ENCODE measurements around the gene SLC7A6OS.

SLC7A6OS gene

DNA sequence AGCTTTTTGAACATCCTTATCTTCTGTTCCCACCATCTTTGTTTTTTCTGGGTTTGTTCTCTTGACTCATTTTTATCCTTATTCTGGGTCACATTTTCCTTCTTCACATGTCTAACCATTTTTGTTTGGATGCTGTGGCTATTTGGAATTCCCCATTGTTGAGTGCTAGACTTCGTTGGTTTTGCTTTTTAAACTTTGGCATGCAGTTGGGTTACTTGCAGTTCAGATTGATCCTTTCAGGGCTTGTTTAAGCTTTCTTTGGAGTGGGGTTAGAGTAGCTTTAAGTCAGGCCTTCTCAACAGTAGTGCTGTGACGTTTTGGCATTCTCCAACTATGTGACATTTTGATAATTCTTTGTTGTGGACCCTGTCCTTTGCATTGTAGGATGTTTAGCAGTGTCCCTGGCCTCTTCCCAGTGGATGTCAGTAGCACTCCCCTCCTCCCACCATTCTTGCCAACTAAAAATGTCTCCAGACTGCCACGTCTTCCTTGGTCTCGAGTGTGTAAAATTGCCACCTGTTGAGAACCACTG, 21.2 kb upstream of the SLC7A6OS start:
- H3K27me3 Mint-ChIP-seq = no peaks in the 10 kb centered on the region
- peak overlapping the region; percentile 0 for H3K27ac Mint-ChIP-seq
- no peaks in the 10 kb centered on the region for H3K9me3 Mint-ChIP-seq
- DNase-seq (ENCODE audit: low spot score in 2 of 2) (no peak), ATAC-seq (ENCODE audit: low read depth) (no peak)
- H3K4me1 Mint-ChIP-seq = peaks cover 12% of the 10 kb centered on the region
- no peak overlapping the region for H3K4me3 Mint-ChIP-seq
- H3K36me3 Mint-ChIP-seq = peaks cover 15% of the 10 kb centered on the region

DNA sequence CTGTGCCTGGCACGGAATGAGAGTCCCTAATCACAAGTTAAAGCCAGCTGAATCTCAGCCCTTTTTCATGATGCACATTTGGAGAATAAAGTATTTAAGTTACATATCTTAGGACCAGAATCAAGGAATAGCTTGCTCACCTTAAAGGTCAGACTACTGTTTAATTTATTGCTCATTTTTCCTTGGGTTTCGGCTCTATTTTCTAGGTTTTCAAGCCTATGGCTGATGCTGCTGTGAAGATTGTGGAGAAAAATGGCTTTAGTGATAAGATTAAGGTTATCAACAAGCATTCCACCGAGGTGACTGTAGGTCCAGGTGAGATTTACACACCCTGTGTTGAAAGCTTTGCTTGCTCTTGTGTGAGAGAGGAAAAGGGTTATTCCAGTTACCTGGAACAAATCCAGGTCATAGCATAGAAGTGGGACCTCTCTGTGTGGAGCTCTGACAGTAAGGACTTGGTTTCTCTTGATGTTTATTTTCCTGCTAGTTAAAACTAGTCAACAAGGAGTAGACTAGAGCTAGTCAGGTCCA, 18.2 kb upstream of the SLC7A6OS start:
- Mint-ChIP-seq H3K4me3 (no peak overlapping the region), H3K27me3 (no peaks in the 10 kb centered on the region), H3K9me3 (no peaks in the 10 kb centered on the region), H3K36me3 (peaks cover 7% of the 10 kb centered on the region), H3K4me1 (peaks cover 12% of the 10 kb centered on the region), H3K27ac (no peak overlapping the region)
- ATAC-seq (ENCODE audit: low read depth) (no peak), DNase-seq (ENCODE audit: low spot score in 2 of 2) (no peak)

DNA sequence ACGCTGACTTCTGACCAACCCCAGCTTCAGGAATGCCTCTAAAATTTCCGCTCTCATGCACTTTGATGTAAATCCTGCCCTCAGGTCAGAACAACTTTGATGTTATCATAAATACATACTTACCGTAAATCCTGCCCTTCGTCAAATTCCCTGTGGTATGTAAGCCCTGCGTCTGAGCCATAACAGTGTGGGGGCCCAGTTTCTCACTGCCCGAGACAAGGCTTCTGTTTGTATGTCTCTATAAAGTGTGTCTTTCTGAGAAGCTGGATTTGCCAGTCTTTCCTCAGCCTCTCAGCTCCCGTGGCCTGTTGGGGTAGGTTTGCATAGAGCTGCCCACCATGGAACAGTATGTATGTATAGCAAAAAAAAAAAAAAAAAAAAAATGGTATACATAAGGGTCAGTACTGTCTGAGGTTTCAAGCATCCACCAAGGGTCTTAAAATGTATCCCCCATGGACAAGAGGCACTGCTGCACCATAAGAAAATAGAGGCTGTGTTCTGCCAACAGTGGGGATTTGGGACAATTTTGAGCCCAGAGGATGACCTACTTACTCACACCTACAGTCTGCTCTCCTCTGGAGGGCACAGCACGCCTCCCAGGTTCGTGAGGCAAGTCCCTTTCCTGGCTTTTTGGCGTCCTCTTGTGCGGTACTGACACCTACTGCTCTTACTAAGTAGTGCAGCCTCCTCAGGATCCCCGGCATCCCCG, 17.6 kb upstream of the SLC7A6OS start:
- Mint-ChIP-seq H3K4me3 (no peak overlapping the region), H3K27me3 (no peaks in the 10 kb centered on the region), H3K4me1 (peaks cover 12% of the 10 kb centered on the region), H3K9me3 (no peaks in the 10 kb centered on the region), H3K36me3 (peaks cover 9% of the 10 kb centered on the region), H3K27ac (no peak overlapping the region)
- DNase-seq (ENCODE audit: low spot score in 2 of 2) = peak; percentile 75 to 76
- ATAC-seq (ENCODE audit: low read depth) = peak; percentile 98

DNA sequence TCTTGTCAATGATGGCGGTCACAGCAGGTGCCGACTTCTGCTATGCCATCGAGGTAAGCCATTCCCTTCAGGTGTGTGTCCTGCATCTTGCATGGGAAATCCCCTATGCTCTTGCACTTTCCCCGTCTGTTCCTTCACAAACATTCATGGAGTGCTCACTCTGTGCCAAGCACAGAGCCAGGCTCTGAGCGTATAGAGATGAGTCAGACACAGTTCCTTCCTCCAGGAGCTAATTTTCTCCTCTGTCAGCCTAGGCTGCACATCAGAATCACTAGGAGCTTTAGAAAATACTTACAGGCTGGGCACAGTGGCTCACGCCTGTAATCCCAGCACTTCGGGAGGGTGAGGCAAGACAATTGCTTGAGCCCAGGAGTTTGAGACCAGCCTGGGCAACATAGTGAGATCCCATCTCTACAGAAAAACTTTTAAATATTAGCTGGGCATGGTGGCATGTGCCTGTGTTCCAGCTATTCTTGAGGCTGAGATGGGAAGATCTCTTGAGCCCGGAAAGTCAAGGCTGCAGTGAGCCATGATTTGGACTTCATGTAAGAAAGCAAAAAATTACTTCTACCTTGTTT, 14.1 kb upstream of the SLC7A6OS start:
- no peak for DNase-seq (ENCODE audit: low spot score in 2 of 2)
- Mint-ChIP-seq H3K36me3 (peaks cover 7% of the 10 kb centered on the region), H3K27ac (no peak overlapping the region), H3K4me3 (no peak overlapping the region), H3K27me3 (no peaks in the 10 kb centered on the region), H3K4me1 (peaks cover 6% of the 10 kb centered on the region), H3K9me3 (no peaks in the 10 kb centered on the region)
- ATAC-seq (ENCODE audit: low read depth) = no peak

DNA sequence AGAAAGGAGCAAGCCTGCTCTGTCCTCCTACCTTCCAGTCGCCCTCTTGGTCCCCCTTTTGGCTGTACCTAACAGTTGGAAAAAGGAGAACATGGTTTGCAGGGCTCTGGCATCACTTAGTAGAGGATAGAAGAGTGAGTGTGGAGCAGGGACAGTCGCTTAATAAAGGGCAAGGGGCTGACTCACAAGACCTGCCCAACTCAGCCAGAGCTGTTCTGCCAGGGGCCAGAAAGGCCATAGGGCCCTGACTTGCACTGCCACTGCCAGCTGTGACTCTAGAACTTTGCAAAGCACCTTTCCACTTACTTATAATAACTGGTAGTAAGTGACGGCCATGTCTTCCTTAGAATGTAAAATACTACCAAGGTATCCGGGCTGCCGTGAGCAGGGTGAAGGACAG, 13.6 kb upstream of the SLC7A6OS start:
- DNase-seq (ENCODE audit: low spot score in 2 of 2) (no peak), ATAC-seq (ENCODE audit: low read depth) (no peak)
- H3K27me3 Mint-ChIP-seq = no peaks in the 10 kb centered on the region
- H3K4me3 Mint-ChIP-seq = no peak overlapping the region
- H3K27ac Mint-ChIP-seq = no peak overlapping the region
- no peaks in the 10 kb centered on the region for H3K9me3 Mint-ChIP-seq
- peaks cover 8% of the 10 kb centered on the region for H3K4me1 Mint-ChIP-seq
- peaks cover 9% of the 10 kb centered on the region for H3K36me3 Mint-ChIP-seq

DNA sequence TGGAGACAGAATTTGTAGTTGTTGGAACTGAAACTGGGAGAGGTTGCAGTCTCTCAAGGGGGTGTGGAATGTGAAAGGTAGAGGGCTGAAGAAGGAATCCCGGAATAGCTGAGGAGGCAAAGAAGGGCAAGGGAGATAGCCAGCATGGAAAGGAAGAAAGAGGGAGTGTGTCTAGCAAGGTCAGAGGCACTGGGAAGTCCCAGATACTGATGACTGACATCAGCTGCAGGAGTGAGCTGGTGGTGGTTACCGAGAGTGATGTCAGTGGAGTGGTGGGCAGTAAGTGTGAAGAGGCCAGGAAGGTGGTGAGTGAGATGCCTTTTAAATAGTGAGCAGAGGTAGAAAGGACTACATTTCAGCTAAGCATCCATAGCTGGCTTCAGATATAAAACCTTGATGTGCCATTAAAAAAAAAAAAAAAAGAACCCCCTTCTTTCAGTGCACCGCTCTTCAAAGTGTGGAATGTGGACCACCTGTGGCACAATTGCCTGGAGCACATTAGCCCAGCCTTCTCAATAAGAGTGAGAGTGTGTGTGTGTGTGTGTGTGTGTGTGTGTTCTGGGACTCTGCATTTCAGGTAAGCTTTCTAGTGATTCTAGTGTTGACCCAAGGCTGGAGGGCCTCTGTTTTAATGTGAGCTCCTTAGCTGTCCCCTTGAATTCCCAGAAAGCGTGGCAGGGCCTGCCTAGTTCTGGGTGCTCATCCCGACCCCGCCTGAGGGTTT, 8.6 kb upstream of the SLC7A6OS start:
- H3K27ac Mint-ChIP-seq = no peak overlapping the region
- no peak for DNase-seq (ENCODE audit: low spot score in 2 of 2)
- H3K36me3 Mint-ChIP-seq = peaks cover 24% of the 10 kb centered on the region
- no peak overlapping the region for H3K4me3 Mint-ChIP-seq
- H3K27me3 Mint-ChIP-seq = no peaks in the 10 kb centered on the region
- H3K4me1 Mint-ChIP-seq = peaks cover 18% of the 10 kb centered on the region
- no peaks in the 10 kb centered on the region for H3K9me3 Mint-ChIP-seq
- no peak for ATAC-seq (ENCODE audit: low read depth)

DNA sequence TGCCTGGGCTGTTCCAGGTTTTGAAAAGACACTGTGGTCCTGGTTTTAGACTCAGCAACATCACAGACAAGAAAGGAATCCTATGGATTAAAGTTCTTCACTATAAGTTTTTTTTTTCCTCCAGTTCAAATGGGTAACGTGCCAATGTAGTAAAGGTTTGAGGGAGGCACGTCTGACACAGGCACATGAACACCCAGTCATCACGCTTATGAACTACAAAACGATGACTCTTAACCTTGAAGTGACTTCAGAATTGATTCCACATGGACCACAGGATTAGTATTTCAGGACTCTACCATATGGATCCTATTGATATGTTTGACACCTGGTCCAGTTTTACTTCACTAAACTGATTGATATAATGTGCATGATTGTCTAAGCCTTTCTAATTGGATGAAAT, 2.4 kb upstream of the SLC7A6OS start:
- peaks cover 17% of the 10 kb centered on the region for H3K36me3 Mint-ChIP-seq
- no peak overlapping the region for H3K27ac Mint-ChIP-seq
- no peak for ATAC-seq (ENCODE audit: low read depth)
- no peak overlapping the region for H3K4me3 Mint-ChIP-seq
- H3K4me1 Mint-ChIP-seq = peaks cover 28% of the 10 kb centered on the region
- no peak for DNase-seq (ENCODE audit: low spot score in 2 of 2)
- H3K9me3 Mint-ChIP-seq = no peaks in the 10 kb centered on the region
- no peaks in the 10 kb centered on the region for H3K27me3 Mint-ChIP-seq

DNA sequence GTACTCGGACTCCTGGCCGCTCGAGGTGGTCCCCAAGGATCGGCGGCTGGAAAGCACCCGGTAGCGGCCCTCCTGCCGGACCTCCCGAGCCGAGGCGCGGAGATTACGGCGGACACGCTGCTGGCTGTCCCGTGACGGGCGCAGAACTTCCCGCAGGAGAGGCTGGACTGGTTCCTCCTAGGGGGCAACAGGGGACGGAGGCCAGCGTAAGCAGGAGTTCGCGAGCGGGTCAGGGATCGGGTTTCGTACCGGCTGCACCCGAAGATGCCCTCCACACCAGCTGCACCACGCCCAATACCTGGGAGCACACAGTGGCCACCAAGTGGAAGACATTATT, 341 bp downstream of the SLC7A6OS start:
- Mint-ChIP-seq H3K27me3 (no peaks in the 10 kb centered on the region), H3K27ac (peak overlapping the region; percentile 89), H3K4me3 (peak overlapping the region; percentile 98), H3K36me3 (peaks cover 11% of the 10 kb centered on the region), H3K4me1 (peaks cover 26% of the 10 kb centered on the region), H3K9me3 (no peaks in the 10 kb centered on the region)
- DNase-seq (ENCODE audit: low spot score in 2 of 2) = no peak
- ATAC-seq (ENCODE audit: low read depth) = no peak

DNA sequence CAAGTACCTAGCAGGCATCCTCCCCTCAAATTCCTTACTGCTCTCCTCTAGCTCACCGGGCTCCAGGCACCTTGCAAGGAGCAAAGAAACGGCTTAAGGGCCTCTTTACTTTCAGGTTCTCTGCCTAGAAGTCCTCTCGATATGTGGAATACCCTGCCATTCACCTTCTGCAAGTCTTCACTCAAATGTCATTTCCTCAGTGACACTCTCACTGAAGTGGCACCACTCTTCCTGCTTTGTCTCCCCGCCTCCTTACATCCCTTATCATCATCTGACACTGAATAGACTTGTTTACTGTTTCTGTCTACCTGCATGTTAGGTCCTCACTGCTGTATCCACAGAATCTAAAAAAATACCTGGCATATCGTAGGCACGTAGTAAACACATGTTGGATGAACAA, 947 bp downstream of the SLC7A6OS start:
- ATAC-seq (ENCODE audit: low read depth) = no peak
- Mint-ChIP-seq H3K4me1 (peaks cover 29% of the 10 kb centered on the region), H3K36me3 (peaks cover 11% of the 10 kb centered on the region), H3K27ac (peak overlapping the region; percentile 89), H3K4me3 (peak overlapping the region; percentile 98), H3K9me3 (no peaks in the 10 kb centered on the region), H3K27me3 (no peaks in the 10 kb centered on the region)
- DNase-seq (ENCODE audit: low spot score in 2 of 2) = no peak

DNA sequence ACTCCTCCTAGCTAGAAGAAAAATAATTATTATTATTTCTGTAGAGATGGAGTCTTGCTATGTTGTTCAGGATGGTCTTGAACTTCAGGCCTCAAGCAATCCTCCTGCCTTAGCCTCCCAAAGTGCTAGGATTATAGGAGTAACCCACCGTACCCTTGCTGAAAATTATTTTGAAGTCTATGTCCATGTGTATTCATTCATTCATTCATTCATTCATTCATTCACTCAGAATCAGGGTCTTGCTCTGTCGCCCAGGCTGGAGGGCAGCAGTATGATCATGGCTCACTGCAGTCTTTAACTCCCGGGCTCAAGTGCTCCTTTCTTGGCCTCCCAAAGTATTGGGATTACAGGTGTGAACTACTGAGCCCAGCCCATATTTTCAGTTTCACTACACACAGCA, 4.1 kb downstream of the SLC7A6OS start:
- Mint-ChIP-seq H3K9me3 (no peaks in the 10 kb centered on the region), H3K36me3 (peaks cover 15% of the 10 kb centered on the region), H3K27me3 (no peaks in the 10 kb centered on the region), H3K4me3 (no peak overlapping the region), H3K27ac (no peak overlapping the region), H3K4me1 (peaks cover 21% of the 10 kb centered on the region)
- no peak for ATAC-seq (ENCODE audit: low read depth)
- DNase-seq (ENCODE audit: low spot score in 2 of 2) = no peak

DNA sequence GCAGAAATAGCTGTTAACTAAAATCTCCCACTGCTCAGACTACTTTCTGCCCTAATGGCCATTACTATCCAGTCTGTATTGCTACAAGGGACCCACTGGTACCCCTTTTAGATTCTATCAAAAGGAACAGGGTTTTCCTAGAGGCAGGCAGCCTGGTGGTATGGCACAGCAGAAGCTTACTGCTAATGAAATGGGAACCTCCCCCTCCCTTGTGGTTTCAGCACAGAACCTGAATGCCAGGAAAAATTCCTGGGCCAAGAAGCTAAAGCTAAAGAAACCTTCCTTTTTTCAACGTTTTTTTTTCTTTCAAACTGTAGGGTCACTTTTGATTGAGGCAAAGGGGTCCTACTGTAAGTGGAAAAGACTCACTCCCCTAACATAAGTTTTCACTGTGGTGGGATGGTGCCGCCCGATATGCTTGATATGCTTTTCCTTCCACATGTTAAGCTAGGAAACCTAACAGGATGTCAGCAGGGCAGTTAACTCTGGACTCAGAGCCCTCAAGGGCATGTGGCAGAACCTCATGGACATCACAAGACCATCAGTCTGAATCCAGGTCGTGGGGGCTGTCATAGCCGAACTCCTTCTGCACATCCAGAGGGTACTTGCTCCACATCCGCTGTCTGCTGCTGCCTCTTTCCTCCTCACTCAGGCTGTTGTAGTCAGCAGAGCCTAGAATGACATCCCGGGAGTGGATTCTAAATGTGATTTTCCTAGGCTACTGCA, 9.8 kb downstream of the SLC7A6OS start:
- peak overlapping the region; percentile 21 for H3K27ac Mint-ChIP-seq
- no peak overlapping the region for H3K4me3 Mint-ChIP-seq
- H3K9me3 Mint-ChIP-seq = no peaks in the 10 kb centered on the region
- H3K27me3 Mint-ChIP-seq = no peaks in the 10 kb centered on the region
- H3K4me1 Mint-ChIP-seq = peaks cover 13% of the 10 kb centered on the region
- ATAC-seq (ENCODE audit: low read depth) = no peak
- DNase-seq (ENCODE audit: low spot score in 2 of 2) = no peak
- peaks cover 32% of the 10 kb centered on the region for H3K36me3 Mint-ChIP-seq

DNA sequence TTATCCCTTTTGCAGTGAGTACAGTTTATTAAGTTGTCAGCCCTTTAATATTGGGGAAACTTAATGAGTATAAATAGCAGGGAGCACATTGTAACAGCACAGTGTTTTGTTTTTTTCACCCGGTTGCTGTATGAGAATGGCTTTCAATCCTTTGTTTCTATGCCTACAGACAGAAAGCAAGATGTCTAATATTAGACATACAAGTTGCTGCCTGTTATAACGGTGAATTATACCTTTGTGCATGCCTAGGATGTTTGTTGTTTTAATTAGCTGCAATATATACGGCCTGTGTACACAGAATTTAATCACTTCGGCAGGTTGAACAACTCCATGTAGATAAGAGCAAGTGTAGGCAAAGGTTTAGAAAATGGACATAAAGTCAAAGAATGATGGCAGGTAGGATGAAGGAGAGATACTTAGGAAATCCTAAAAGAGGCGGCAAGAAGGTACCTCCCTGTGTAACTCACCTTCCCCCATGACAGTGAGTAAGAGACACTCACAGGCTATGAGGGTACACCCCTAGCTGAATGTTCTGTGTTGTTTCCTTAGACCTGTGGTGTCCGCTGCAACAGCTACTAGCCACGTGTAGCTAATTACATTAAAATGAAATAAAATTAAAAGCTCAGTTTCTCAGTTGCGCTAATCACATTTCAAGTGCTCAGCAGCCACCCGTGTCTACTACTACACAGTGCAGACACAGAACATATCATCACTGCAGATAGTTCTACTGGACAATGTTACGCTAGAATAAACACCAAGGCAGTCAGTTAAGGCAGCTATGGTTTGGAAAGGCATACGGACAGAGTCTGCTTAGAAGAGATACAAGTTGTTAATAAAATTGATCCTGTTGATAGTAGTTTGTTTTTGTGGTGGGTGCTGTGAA, 10.9 kb downstream of the SLC7A6OS start:
- H3K36me3 Mint-ChIP-seq = peaks cover 32% of the 10 kb centered on the region
- no peaks in the 10 kb centered on the region for H3K27me3 Mint-ChIP-seq
- no peaks in the 10 kb centered on the region for H3K9me3 Mint-ChIP-seq
- no peak overlapping the region for H3K4me3 Mint-ChIP-seq
- peak overlapping the region; percentile 70 for H3K27ac Mint-ChIP-seq
- H3K4me1 Mint-ChIP-seq = peaks cover 10% of the 10 kb centered on the region
- no peak for DNase-seq (ENCODE audit: low spot score in 2 of 2)
- ATAC-seq (ENCODE audit: low read depth) = no peak

DNA sequence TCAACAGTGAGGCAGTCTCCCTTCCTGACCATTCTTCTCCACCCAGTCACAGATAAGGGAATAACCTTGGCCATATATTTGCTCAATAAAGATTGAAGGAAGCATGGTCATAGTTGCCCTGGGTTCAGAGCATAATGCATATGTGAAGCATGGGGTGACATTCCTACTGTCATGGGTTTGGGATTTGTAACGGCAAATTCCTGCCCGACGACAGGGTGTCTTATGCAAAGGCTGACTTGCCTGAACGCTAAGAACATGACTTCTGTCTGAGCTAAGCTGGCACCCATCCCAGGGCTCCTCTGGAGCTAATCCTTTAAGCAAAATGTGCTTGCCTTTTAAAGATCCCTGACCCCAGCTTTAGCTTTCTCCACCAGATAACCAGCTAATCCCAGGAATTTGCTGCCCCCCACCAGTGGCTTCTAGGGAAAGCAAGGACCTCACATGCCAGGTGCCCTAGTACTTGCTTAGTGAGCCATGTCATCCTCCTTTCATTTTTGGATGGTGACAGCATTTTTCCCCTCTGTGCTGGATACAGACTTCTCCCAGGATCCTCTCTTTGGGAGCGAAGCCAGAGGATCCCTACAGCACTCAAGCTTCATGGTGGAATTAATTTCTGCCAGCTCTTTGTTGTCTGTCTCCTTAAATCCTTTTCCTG, 11.7 kb downstream of the SLC7A6OS start:
- peak overlapping the region; percentile 70 for H3K27ac Mint-ChIP-seq
- no peak for DNase-seq (ENCODE audit: low spot score in 2 of 2)

More for the DNA sequence above, 11.7 kb downstream of the SLC7A6OS start:
- H3K4me3 Mint-ChIP-seq = no peak overlapping the region
- ATAC-seq (ENCODE audit: low read depth) = no peak
- peaks cover 37% of the 10 kb centered on the region for H3K36me3 Mint-ChIP-seq
- H3K9me3 Mint-ChIP-seq = no peaks in the 10 kb centered on the region
- H3K4me1 Mint-ChIP-seq = peaks cover 13% of the 10 kb centered on the region
- no peaks in the 10 kb centered on the region for H3K27me3 Mint-ChIP-seq
